ENCODE results near the gene CRELD2.

The CRELD2 gene

GRCh38 chr22:49970528-49971231 lies 52.2 kb downstream of the CRELD2 start:
- FAIRE-seq = no peak

- FAIRE-seq = no peak
Measured at GRCh38 chr22:49971232-49972162, 53.1 kb downstream of the CRELD2 start.

DNA sequence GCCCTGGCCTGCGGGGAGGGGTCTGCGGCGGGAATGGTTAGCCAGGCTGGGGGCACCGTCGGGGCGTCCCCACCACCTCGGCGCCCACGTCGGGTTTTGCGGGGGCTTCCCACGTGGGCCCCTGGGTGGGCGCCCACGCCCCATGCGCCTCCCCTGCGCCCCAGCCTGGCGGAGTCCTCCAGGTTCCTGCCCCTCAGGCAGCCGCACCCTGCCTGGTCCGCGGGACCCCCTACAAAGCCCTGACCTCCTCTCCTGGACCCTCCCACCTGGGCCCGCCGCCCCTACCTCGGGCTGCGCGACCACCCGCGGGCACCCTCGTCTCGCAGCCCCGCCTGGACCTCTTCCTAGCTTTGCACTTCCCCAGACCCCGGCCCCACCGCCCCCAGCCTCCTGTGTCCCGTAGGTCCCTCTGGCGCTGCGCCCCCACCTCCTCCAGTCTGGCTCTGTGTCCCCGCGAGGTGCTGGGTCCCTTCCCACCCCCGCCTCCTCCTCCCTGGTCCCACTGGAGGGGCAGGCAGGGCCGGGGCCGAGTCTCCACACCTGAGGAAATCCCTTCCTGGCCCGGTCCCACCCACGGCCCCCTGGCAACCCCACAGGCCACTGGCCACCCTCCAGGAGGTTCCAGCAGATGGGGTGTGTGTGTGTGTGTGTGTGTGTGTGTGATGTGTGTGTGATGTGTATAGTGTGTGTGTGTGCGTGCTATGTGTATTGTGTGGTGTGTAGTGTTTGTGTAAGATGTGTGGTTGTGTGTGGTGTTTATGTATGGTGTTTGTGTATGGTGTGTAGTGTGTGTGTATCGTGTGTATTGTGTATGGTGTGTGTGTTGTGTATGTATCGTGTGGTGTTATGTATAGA lies 54.0 kb downstream of the CRELD2 start:
- FAIRE-seq = no peak

DNA sequence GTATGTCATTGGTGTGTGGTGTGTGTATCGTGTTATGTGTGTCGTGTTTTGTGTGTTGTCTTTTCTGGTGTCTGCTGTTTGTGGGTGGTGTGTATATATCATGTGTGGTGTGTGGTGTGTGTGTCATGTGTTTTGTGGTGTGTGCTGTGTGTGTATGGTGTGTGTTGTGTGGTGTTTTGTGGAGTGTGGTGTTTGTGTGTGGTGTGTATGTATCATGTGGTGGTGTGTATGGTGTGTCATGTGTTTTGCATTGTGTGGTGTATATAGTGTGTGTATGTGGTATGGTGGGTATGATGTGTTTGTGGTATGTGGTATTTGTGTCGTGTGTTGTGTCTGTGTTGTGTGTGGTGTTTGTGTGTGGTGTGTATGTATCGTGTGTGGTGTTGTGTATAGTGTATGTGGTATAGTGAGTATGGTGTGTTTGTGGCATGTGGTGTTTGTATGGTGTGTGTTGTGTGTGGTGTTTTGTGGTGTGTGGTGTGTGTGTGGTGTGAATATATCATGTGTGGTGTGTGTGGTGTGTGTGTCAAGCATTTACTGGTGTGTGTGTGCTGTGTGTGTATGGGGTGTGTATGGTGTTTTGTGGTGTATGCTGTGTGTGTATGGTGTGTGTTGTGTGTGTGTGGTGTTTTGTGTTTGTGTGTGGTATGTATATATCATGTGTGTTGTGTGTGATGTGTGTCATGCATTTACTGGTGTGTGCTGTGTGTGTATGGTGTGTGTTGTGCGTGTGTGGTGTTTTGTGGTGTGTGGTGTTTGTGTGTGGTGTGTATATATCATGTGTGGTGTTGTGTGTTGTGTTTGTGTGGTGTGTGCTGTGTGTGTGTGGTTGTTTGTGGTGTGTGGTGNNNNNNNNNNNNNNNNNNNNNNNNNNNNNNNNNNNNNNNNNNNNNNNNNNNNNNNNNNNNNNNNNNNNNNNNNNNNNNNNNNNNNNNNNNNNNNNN lies 54.9 kb downstream of the CRELD2 start:
- no peak for FAIRE-seq

DNA sequence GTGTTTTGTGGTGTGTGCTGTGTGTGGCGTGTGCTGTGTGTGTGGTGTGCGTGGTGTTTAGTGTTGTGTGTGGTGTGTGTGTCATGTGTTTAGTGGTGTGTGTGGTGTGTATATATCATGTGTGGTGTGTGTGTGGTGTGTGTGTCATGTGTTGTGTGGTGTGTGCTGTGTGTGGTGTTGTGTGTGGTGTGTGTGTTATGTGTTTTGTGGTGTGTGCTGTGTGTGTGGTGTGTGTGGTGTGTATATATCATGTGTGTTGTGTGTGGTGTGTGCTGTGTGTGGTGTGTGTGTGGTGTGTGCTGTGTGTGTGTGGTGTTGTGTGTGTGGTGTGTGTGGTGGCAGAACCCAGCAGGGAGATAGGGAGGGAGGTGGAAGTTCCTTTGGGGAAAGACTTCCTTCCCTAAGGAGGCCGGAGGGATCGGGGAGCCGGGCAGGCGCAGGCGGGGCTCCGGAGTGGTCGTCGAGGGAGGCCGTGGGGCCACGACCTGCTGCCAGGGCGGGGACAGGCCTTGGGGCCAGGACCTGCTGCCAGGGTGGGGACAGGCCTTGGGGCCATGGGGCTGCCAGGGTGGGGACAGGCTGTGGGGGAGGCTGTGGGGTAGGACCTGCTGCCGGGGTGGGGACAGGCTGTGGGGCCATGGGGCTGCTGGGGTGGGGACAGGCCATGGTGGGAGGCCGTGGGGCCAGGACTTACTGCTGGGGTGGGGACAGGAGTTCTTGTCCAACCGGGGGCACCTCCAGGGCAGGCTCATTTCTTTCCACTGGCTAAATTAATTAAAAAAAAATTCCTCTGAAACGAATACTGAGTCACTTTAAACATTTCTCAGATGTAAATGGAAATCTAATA lies 57.3 kb downstream of the CRELD2 start:
- no peak for FAIRE-seq

DNA sequence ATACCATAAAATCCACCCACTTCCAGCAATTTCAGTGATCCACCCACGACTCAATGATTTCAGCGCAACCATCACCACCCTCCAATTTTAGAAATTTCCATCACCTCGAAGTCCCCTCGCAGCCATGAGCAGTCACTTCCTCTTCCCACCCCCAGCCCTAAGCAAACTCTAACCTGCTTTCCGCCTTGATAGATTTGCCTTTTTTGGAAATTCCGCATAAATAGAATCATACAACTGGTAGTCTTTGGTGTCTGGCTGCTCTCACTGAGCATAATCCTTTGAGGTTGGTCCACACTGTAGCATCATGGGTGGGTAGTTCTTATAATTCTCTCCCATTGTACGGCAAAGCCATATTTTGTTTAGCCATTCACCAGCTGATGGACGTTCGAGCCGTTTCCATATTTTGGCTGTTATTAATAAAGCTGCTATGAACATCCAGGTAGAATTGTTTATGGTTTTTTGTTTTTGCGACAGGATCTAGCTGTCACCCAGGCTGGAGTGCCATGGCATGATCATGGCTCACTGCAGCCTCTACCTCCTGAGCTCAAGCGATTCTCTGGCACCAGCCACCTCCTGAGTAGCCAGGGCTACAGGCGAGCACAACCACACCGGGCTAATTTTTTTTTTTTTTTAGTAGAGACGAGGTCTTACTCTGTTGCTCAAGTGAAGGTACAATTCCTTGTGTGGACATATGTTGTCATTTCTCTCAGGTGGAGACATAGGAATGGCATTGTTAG lies 58.2 kb downstream of the CRELD2 start:
- FAIRE-seq = no peak

All from A204.1 (cell line).